VCaP (cell line): Measurements from ENCODE around the gene RIT1.
A peak's percentile ranks its signal among the peaks of the same experiment; 100 is the strongest.

Experiments used
- H3K27ac ChIP-seq: fragments of 450-650 bp; 2 replicates; pipeline ENCODE4 v1.5.1; 2017
- TF ChIP-seq, protein P1 (sequence below): fragments of 450-650 bp; conservative IDR thresholded peaks from 2 replicates; pipeline ENCODE4 v1.5.1; 2017; ENCODE audit warnings: mild to moderate bottlenecking, moderate library complexity

The RIT1 gene

DNA sequence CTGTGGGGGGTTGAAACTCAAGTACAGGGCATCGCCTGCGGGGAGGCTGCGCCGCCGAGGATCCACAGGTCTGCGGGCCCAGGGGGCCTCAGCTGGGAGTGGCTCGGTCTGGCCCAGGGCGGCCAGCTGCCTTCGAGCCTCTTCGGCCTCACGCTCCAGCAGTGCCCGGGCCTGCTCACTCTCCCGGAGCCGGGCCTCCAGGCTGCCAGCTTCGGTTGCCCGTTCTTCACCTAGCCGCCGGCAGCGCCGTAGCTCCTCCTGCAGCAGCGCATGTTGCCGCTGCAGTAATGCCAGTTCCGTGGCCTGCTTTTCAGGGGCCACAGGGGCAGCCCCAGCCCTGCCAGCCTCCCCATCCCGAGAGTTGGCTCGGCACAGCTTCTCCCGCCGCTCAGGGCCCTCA, 39.7 kb upstream of the RIT1 start:
- H3K27ac ChIP-seq = no peak overlapping the region
- TF ChIP-seq, protein P1, sequence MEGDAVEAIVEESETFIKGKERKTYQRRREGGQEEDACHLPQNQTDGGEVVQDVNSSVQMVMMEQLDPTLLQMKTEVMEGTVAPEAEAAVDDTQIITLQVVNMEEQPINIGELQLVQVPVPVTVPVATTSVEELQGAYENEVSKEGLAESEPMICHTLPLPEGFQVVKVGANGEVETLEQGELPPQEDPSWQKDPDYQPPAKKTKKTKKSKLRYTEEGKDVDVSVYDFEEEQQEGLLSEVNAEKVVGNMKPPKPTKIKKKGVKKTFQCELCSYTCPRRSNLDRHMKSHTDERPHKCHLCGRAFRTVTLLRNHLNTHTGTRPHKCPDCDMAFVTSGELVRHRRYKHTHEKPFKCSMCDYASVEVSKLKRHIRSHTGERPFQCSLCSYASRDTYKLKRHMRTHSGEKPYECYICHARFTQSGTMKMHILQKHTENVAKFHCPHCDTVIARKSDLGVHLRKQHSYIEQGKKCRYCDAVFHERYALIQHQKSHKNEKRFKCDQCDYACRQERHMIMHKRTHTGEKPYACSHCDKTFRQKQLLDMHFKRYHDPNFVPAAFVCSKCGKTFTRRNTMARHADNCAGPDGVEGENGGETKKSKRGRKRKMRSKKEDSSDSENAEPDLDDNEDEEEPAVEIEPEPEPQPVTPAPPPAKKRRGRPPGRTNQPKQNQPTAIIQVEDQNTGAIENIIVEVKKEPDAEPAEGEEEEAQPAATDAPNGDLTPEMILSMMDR = no peak

DNA sequence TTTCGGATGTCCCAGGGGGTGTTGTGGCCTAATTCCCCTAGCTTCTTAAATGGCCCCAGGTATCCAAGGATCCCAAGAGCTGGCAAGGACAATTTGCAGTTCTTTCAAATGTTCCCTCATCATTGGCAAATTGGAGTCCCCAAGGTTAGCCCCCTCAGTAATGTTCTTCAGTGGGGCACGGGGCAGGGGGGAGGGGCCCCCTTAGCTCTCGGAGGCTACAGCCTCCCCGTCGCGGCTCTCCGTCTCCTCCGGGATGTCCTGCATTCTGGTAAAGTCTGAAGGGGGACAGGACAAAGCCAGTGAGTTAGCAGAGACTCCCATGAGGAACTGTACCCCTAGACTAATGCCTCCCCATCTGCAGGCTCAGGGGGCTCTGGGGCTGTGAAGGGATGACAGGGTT, 36.6 kb upstream of the RIT1 start:
- TF ChIP-seq, protein P1 = no peak
- H3K27ac ChIP-seq = no peak overlapping the region

DNA sequence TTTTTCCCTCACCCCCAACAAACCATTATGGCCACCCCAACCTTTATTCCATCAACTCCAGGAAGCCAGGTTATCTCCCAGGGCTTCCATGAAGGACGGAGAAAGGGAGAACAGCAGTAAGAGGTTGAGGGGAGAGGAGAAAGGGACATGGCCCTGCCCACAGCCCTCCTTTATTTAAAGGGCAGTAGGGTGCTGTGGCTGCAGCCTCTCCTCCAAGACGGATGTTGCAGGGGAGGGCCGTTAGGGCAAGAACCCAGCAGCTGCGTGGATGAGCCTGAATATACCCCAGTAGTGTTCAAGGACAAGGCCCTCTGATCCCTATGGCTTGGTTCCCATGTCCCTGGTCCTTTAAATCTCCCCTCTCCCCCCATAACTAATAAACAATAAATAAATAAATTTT, 36.1 kb upstream of the RIT1 start:
- no peak overlapping the region for H3K27ac ChIP-seq
- TF ChIP-seq, protein P1 = no peak

DNA sequence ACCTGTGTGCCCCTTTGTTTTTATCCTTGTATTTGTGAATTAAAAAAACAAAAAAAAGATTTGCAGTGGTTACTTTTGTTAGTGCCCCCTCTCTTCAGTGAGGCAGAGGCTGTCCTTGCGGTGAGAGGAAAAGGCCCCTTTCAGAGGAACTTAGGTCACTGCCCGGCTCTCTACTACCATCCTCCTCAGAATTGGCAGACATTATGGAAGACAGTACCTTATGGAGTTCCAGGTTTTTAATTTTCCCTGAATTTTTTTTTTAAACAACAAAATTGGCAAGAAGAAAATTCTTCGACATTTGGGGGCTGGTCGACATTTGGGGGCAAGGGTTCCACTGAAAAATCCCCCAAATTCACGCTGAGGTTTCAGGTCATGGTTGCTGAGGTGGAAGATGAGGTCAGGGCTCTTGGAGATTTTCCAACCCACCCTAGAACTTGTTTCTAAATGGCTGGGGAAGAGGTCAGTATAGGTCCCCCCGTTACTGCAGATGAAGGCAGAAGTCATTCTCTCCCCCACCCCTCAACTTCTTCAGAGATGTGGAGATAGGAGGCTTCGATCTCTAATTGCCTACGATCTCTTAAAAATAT, 35.6 kb upstream of the RIT1 start:
- TF ChIP-seq, protein P1 = no peak
- peak overlapping the region; percentile 98 for H3K27ac ChIP-seq

DNA sequence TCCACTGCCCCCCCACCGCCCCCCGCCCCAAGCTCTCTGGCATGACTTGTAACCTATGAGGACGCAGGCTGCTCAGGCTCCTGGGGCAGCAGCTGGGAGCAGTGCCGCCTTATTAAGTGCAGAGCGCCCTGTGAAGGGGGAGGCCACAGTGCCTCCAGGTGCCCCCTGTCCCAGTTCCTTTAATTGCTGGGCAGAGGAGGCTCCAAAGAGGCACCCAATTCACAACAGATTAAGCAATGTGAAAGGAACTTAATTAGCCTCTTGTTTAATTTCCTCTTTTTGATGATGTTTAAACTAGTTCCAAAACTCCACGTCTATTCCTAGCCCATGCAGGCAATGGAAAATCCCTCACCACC, 33.3 kb upstream of the RIT1 start:
- TF ChIP-seq, protein P1 = no peak
- H3K27ac ChIP-seq = peak overlapping the region; percentile 98

DNA sequence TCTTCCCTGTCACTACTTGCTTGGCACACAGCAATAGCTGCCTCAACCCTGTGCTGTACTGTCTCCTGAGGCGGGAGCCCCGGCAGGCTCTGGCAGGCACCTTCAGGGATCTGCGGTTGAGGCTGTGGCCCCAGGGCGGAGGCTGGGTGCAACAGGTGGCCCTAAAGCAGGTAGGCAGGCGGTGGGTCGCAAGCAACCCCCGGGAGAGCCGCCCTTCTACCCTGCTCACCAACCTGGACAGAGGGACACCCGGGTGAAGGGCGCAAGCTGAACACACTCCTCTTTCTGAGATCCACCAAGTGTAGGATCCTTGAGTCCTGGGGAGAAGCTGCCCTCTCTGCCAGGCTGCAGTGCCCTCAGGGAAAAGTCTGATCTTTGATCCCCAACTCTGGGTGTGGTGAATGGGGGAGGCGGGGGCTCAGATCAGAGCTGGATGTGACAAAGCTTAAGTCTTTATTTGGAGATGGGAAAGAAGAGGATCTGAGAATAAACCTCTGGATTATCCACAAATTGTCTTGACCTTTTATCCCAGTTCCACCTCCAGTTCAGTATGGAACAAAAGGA, 31.5 kb upstream of the RIT1 start:
- TF ChIP-seq, protein P1 = no peak
- H3K27ac ChIP-seq = peak overlapping the region; percentile 98

DNA sequence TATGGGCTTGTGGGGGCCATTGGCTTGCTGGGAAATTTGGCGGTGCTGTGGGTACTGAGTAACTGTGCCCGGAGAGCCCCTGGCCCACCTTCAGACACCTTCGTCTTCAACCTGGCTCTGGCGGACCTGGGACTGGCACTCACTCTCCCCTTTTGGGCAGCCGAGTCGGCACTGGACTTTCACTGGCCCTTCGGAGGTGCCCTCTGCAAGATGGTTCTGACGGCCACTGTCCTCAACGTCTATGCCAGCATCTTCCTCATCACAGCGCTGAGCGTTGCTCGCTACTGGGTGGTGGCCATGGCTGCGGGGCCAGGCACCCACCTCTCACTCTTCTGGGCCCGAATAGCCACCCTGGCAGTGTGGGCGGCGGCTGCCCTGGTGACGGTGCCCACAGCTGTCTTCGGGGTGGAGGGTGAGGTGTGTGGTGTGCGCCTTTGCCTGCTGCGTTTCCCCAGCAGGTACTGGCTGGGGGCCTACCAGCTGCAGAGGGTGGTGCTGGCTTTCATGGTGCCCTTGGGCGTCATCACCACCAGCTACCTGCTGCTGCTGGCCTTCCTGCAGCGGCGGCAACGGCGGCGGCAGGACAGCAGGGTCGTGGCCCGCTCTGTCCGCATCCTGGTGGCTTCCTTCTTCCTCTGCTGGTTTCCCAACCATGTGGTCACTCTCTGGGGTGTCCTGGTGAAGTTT, 30.8 kb upstream of the RIT1 start:
- peak overlapping the region; percentile 98 for H3K27ac ChIP-seq
- TF ChIP-seq, protein P1 = no peak
